HCT116 (cell line): ENCODE measurements around the gene TTC9B. TPM values are rescaled to one million over a fixed set of nuclear protein-coding genes. Genes with fewer than 3 reads are reported as not detected.

ENCODE experiments used
- ATAC-seq: fragments of 200-7000 bp; cut with Tn5 transposase; 2 replicates; pipeline ENCODE4 v1.9.1; 2020; ENCODE audit warnings: mild to moderate bottlenecking, moderate library complexity
- BruUV-seq: library from RNA; stranded (reverse); fragments of 400-500 nt; replicated peaks from 2 replicates; lab custom pipeline; 2021; lab: Mats Ljungman, UMichigan
- CTCF ChIA-PET: fragments of 300-600 bp; sonication (Branson Sonifier 250); formaldehyde crosslinking; loops from one replicate; lab custom pipeline; 2021; ENCODE audit warnings: antibody characterized with exemption; lab: Charles Lee
- POLR2A ChIA-PET: fragments of 300-600, 350-600 bp; sonication (Branson Sonifier 250); formaldehyde crosslinking; loops from one replicate; lab custom pipeline; 2021; ENCODE audit warnings: antibody characterized with exemption; lab: Charles Lee
- RAD21 ChIA-PET, 2 experiments: fragments of 300-600 bp; sonication (Branson Sonifier 250); formaldehyde crosslinking; loops; one replicate each; lab custom pipeline; 2023; ENCODE audit warnings: low total read pairs in 2 of 2; ENCODE audit not compliant: uncharacterized antibody in 2 of 2, unreplicated experiment in 2 of 2, low non-redundant PET in 1 of 2; lab: Charles Lee
- DNase-seq: peaks from one replicate; pipeline ENCODE4 v3.0.0-alpha.2; 2010; ENCODE audit warnings: low read depth, low spot score
- H2AFZ ChIP-seq: fragments of 200-600 bp; shearing (Covaris generic), sonication (generic); 2 replicates; pipeline ENCODE4 v1.6.1; 2017; ENCODE audit warnings: low read depth, mixed run types, mixed read lengths, antibody characterized with exemption, low read length; ENCODE audit not compliant: poor library complexity, severe bottlenecking
- H3K27ac ChIP-seq: 2 replicates; pipeline ENCODE4 v1.5.1; 2012; ENCODE audit warnings: low read depth, low read length
- H3K27me3 ChIP-seq: fragments of 200-600 bp; sonication (generic); 2 replicates; pipeline ENCODE4 v1.6.1; 2016; ENCODE audit warnings: mixed run types, low read length, mixed read lengths; ENCODE audit not compliant: insufficient read depth
- H3K36me3 ChIP-seq, 2 experiments: fragments of 200-500 bp in 1 of 2; fragments of 200-600 bp in 1 of 2; sonication (Bioruptor generic) in 1 of 2; sonication (generic) in 1 of 2; 2 replicates each; pipeline versions ENCODE4 v1.5.1 to v1.6.1; 2014 to 2016; ENCODE audit warnings: low read length in 2 of 2, inconsistent platforms in 1 of 2, mixed read lengths in 1 of 2, mixed run types in 1 of 2; ENCODE audit not compliant: insufficient read depth in 2 of 2, control insufficient read depth in 1 of 2
- H3K4me1 ChIP-seq, 2 experiments: fragments of 200-600 bp in 1 of 2; sonication (generic) in 1 of 2; 2 replicates each; pipeline versions ENCODE4 v1.5.1 to v1.6.1; 2012 to 2017; ENCODE audit warnings: low read length in 2 of 2, inconsistent platforms in 1 of 2, mild to moderate bottlenecking in 1 of 2, mixed read lengths in 1 of 2, mixed run types in 1 of 2, moderate library complexity in 1 of 2; ENCODE audit not compliant: insufficient read depth in 2 of 2, control insufficient read depth in 1 of 2
- H3K4me2 ChIP-seq: fragments of 200-600 bp; sonication (generic); 2 replicates; pipeline ENCODE4 v1.6.1; 2017; ENCODE audit warnings: mixed run types, low read length, mixed read lengths
- H3K4me3 ChIP-seq, 2 experiments: fragments of 200-600 bp in 1 of 2; sonication (generic) in 1 of 2; replicated peaks in 1 of 2; 2 replicates each; pipeline ENCODE4 v1.5.1; 2011 to 2016; ENCODE audit warnings: low read length in 2 of 2, control low read depth in 1 of 2, low read depth in 1 of 2, mild to moderate bottlenecking in 1 of 2, mixed read lengths in 1 of 2, mixed run types in 1 of 2
- H3K79me2 ChIP-seq: fragments of 200-600 bp; sonication (generic); 2 replicates; pipeline ENCODE4 v1.6.1; 2017; ENCODE audit warnings: mild to moderate bottlenecking, mixed run types, low read length, moderate library complexity, mixed read lengths; ENCODE audit not compliant: insufficient read depth
- H3K9ac ChIP-seq: fragments of 200-600 bp; sonication (generic); 2 replicates; pipeline ENCODE4 v1.6.1; 2016; ENCODE audit warnings: low read length, mixed read lengths
- H3K9me2 ChIP-seq: fragments of 200-600 bp; sonication (generic), shearing (Covaris generic); 2 replicates; pipeline ENCODE4 v1.6.1; 2017; ENCODE audit warnings: mixed run types, mild to moderate bottlenecking, moderate library complexity; ENCODE audit not compliant: insufficient read depth
- H3K9me3 ChIP-seq, 2 experiments: fragments of 200-500 bp in 1 of 2; fragments of 200-600 bp in 1 of 2; sonication (Bioruptor generic) in 1 of 2; sonication (generic) in 1 of 2; 2 replicates each; pipeline ENCODE4 v1.6.1; 2014 to 2017; ENCODE audit warnings: low read length in 2 of 2, mixed read lengths in 2 of 2, inconsistent platforms in 1 of 2, low read depth in 1 of 2, mild to moderate bottlenecking in 1 of 2, mixed run types in 1 of 2, moderate library complexity in 1 of 2; ENCODE audit not compliant: control insufficient read depth in 1 of 2, insufficient read depth in 1 of 2
- H4K20me1 ChIP-seq: fragments of 200-600 bp; sonication (generic), shearing (Covaris generic); 2 replicates; pipeline ENCODE4 v1.6.1; 2017; ENCODE audit warnings: mixed run types, mild to moderate bottlenecking, moderate library complexity; ENCODE audit not compliant: insufficient read depth
- ATF3 ChIP-seq: IDR thresholded peaks from 2 replicates; pipeline ENCODE4 v1.6.1; 2012
- CBX3 ChIP-seq: IDR thresholded peaks from 2 replicates; pipeline ENCODE4 v1.6.1; 2012; ENCODE audit warnings: low read depth
- EGR1 ChIP-seq: IDR thresholded peaks from 2 replicates; pipeline ENCODE4 v1.6.1; 2012; ENCODE audit warnings: low read depth
- ELF1 ChIP-seq: IDR thresholded peaks from 2 replicates; pipeline ENCODE4 v1.6.1; 2012; ENCODE audit warnings: low read depth, borderline replicate concordance
- EZH2phosphoT487 ChIP-seq: fragments of 200-600 bp; IDR thresholded peaks from 2 replicates; pipeline ENCODE4 v1.6.1; 2018; ENCODE audit warnings: antibody characterized with exemption, borderline replicate concordance
- POLR2AphosphoS5 ChIP-seq: IDR thresholded peaks from 2 replicates; pipeline ENCODE4 v1.6.1; 2011; ENCODE audit warnings: mild to moderate bottlenecking, low read depth, low read length, moderate library complexity
- RAD21 ChIP-seq: IDR thresholded peaks from 2 replicates; pipeline ENCODE4 v1.6.1; 2012; ENCODE audit warnings: low read depth, mild to moderate bottlenecking
- SRF ChIP-seq: IDR thresholded peaks from 2 replicates; pipeline ENCODE4 v1.6.1; 2012; ENCODE audit warnings: low read depth
- YY1 ChIP-seq: IDR thresholded peaks from 2 replicates; pipeline ENCODE4 v1.6.1; 2011; ENCODE audit warnings: low read length, low read depth, moderate library complexity, mild to moderate bottlenecking; ENCODE audit not compliant: insufficient replicate concordance; ENCODE audit errors: extremely low read depth
- ZNF274 ChIP-seq: fragments of 200-500 bp; sonication (Bioruptor generic); IDR thresholded peaks from 2 replicates; pipeline ENCODE4 v1.6.1; 2014; ENCODE audit warnings: mild to moderate bottlenecking, low read depth, low read length, inconsistent platforms
- intact Hi-C: fragments of 100-400 bp; cut with micrococcal nuclease; formaldehyde crosslinking; loops from 2 replicates; pipeline ENCODE4 v1.10.0; 2022
- total RNA-seq: library from RNA; stranded (reverse); gene quantifications from one replicate; pipeline ENCODE4 v1.2.1, GENCODE V29; 2021; ENCODE audit not compliant: unreplicated experiment
- TF ChIP-seq, protein P1 (sequence below): IDR thresholded peaks from 2 replicates; pipeline ENCODE4 v1.6.1; 2012

The TTC9B gene
- total RNA-seq, 1 experiment from 2014 or later: 1.7 TPM

- CTCF ChIA-PET: interaction anchor here (0.7 to 1.0 kb wide), 2 partner anchors 73 to 91 kb away, joined by 3 read pairs; no protein-coding TSS in a partner anchor
- Histone ChIP-seq H3K9me2 (no peaks in the 10 kb centered on the region), H2AFZ (no peak overlapping the region), H4K20me1 (no peaks in the 10 kb centered on the region), H3K27me3 (no peaks in the 10 kb centered on the region), H3K27ac (peak overlapping the region; percentile 84), H3K4me3 (no peak overlapping the region), H3K36me3 (peaks cover 0 to 6% of the 10 kb centered on the region in 2 experiments; a peak in 1 of 4 replicates), H3K9me3 (no peaks in the 10 kb centered on the region), H3K4me2 (peak overlapping the region; percentile 79), H3K4me1 (peaks cover 35 to 48% of the 10 kb centered on the region in 2 experiments), H3K79me2 (0 out of 2 replicates have a peak, but pooled peaks cover 1% of the 10 kb centered on the region), H3K9ac (peak overlapping the region; percentile 55)
- POLR2A ChIA-PET: interaction anchor here (0.8 kb wide), 1 partner anchor 85 kb away, joined by 3 read pairs; no protein-coding TSS in a partner anchor
- RAD21 ChIA-PET: no interaction called here
- BruUV-seq: TSS peak; percentile 22
- TF ChIP-seq SRF (no peak), EGR1 (no peak), ZNF274 (no peak), RAD21 (no peak), ATF3 (no peak), ELF1 (no peak), POLR2AphosphoS5 (no peak), CBX3 (no peak), YY1 (no peak), EZH2phosphoT487 (no peak)
- TF ChIP-seq, protein P1, sequence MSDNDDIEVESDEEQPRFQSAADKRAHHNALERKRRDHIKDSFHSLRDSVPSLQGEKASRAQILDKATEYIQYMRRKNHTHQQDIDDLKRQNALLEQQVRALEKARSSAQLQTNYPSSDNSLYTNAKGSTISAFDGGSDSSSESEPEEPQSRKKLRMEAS: no peak
- DNase-seq: no peak
- intact Hi-C loops: no loop called here
- ATAC-seq: peak; percentile 34
Measured at GRCh38 chr19:40232479-40232878, 14.3 kb upstream of the TTC9B start.
